HEK293 (cell line): ENCODE results near the gene EDARADD.
A peak's percentile ranks its signal among the peaks of the same experiment; 100 is the strongest.
"Not testable (repeated sequence)": the region's sequence is repeated elsewhere in the genome, so short reads cannot be mapped to it uniquely, and the experiment has no call there.

ENCODE experiments used
- CTCF ChIA-PET: fragments of 350-600 bp; formaldehyde crosslinking; extraction: SDS; loops from one replicate; lab custom pipeline; 2021; ENCODE audit warnings: antibody characterized with exemption; lab: Yijun Ruan, JAX
- POLR2A ChIA-PET: fragments of 300-600 bp; formaldehyde crosslinking; extraction: SDS; loops from one replicate; lab custom pipeline; 2020; ENCODE audit warnings: antibody characterized with exemption, inconsistent platforms; lab: Yijun Ruan, JAX
- H3K27ac ChIP-seq: fragments of 200-500 bp; sonication (Bioruptor generic); 2 replicates; pipeline ENCODE4 v1.5.1; 2014; ENCODE audit warnings: low read depth, low read length, control low read depth, inconsistent platforms; ENCODE audit errors: extremely low read depth
- H3K36me3 ChIP-seq, 2 experiments: fragments of 200-500 bp in 1 of 2; sonication (Bioruptor generic) in 1 of 2; 1 replicate in 1 of 2; 2 replicates in 1 of 2; pipeline ENCODE4 v1.5.1; 2014 to 2017; ENCODE audit warnings: inconsistent platforms in 2 of 2, low read length in 2 of 2; ENCODE audit not compliant: control insufficient read depth in 2 of 2, insufficient read depth in 1 of 2
- H3K4me1 ChIP-seq: fragments of 200-500 bp; sonication (Bioruptor generic); 2 replicates; pipeline ENCODE4 v1.5.1; 2014; ENCODE audit warnings: mild to moderate bottlenecking, low read length, inconsistent platforms; ENCODE audit not compliant: control insufficient read depth, insufficient read depth
- H3K4me3 ChIP-seq: 2 replicates; pipeline ENCODE4 v1.5.1; 2011; ENCODE audit warnings: low read depth, mild to moderate bottlenecking, control low read depth, low read length, moderate library complexity
- H3K9me3 ChIP-seq: fragments of 200-500 bp; sonication (Bioruptor generic); 2 replicates; pipeline ENCODE4 v1.5.1; 2014; ENCODE audit warnings: low read depth, low read length, inconsistent platforms; ENCODE audit not compliant: control insufficient read depth, insufficient read depth
- ATF2 ChIP-seq: fragments of 450-650 bp; formaldehyde crosslinking; IDR thresholded peaks from 2 replicates; pipeline ENCODE4 v1.5.1; 2016; ENCODE audit warnings: missing biosample characterization, missing genetic modification characterization, low read depth
- ELK4 ChIP-seq: IDR thresholded peaks from 2 replicates; pipeline ENCODE4 v1.6.1; 2011; ENCODE audit warnings: mild to moderate bottlenecking, low read depth, low read length, borderline replicate concordance
- FEZF1 ChIP-seq: fragments of 450-650 bp; formaldehyde crosslinking; IDR thresholded peaks from 2 replicates; pipeline ENCODE4 v1.5.1; 2016; ENCODE audit warnings: missing biosample characterization, missing genetic modification characterization
- GLIS1 ChIP-seq: fragments of 450-650 bp; formaldehyde crosslinking; IDR thresholded peaks from 2 replicates; pipeline ENCODE4 v1.5.1; 2016; ENCODE audit warnings: missing biosample characterization, missing genetic modification characterization
- HOXC10 ChIP-seq: sonication (generic); formaldehyde crosslinking; IDR thresholded peaks from 2 replicates; pipeline ENCODE4 v1.8.1; 2023; ENCODE audit warnings: mild to moderate bottlenecking, missing genetic modification reagents
- PRDM10 ChIP-seq: fragments of 450-650 bp; formaldehyde crosslinking; IDR thresholded peaks from 2 replicates; pipeline ENCODE4 v1.5.1; 2016; ENCODE audit warnings: missing biosample characterization, missing genetic modification characterization
- TRIM28 ChIP-seq: IDR thresholded peaks from 2 replicates; pipeline ENCODE4 v1.6.1; 2011; ENCODE audit warnings: low read length, control low read depth, borderline replicate concordance
- ZBTB17 ChIP-seq: fragments of 450-650 bp; formaldehyde crosslinking; IDR thresholded peaks from 2 replicates; pipeline ENCODE4 v1.5.1; 2016; ENCODE audit warnings: missing biosample characterization, missing genetic modification characterization
- ZBTB48 ChIP-seq: fragments of 450-650 bp; formaldehyde crosslinking; IDR thresholded peaks from 2 replicates; pipeline ENCODE4 v1.5.1; 2016; ENCODE audit warnings: missing biosample characterization, missing genetic modification characterization
- ZNF112 ChIP-seq: fragments of 450-650 bp; formaldehyde crosslinking; IDR thresholded peaks from 2 replicates; pipeline ENCODE4 v1.5.0; 2017; ENCODE audit warnings: missing biosample characterization, missing genetic modification characterization
- ZNF155 ChIP-seq: fragments of 450-650 bp; formaldehyde crosslinking; IDR thresholded peaks from 2 replicates; pipeline ENCODE4 v1.5.1; 2016; ENCODE audit warnings: missing biosample characterization, missing genetic modification characterization
- ZNF174 ChIP-seq: fragments of 450-650 bp; formaldehyde crosslinking; IDR thresholded peaks from 2 replicates; pipeline ENCODE4 v1.5.0; 2017; ENCODE audit warnings: missing biosample characterization, mild to moderate bottlenecking, missing genetic modification characterization
- ZNF202 ChIP-seq: fragments of 450-650 bp; formaldehyde crosslinking; IDR thresholded peaks from 2 replicates; pipeline ENCODE4 v1.5.1; 2016; ENCODE audit warnings: missing biosample characterization, missing genetic modification characterization, borderline replicate concordance
- ZNF214 ChIP-seq: fragments of 450-650 bp; formaldehyde crosslinking; IDR thresholded peaks from 2 replicates; pipeline ENCODE4 v1.5.1; 2017; ENCODE audit warnings: missing biosample characterization, mild to moderate bottlenecking, missing genetic modification characterization, borderline replicate concordance
- ZNF239 ChIP-seq: fragments of 450-650 bp; formaldehyde crosslinking; IDR thresholded peaks from 2 replicates; pipeline ENCODE4 v1.5.1; 2016; ENCODE audit warnings: missing biosample characterization, missing genetic modification characterization
- ZNF324 ChIP-seq: fragments of 450-650 bp; formaldehyde crosslinking; IDR thresholded peaks from 2 replicates; pipeline ENCODE4 v1.5.1; 2016; ENCODE audit warnings: missing biosample characterization, missing genetic modification characterization
- ZNF335 ChIP-seq: fragments of 450-650 bp; formaldehyde crosslinking; conservative IDR thresholded peaks from 2 replicates; pipeline ENCODE4 v1.5.1; 2016; ENCODE audit warnings: missing biosample characterization, missing genetic modification characterization
- ZNF362 ChIP-seq: fragments of 450-650 bp; formaldehyde crosslinking; IDR thresholded peaks from 2 replicates; pipeline ENCODE4 v1.5.1; 2016; ENCODE audit warnings: missing biosample characterization, missing genetic modification characterization
- ZNF37A ChIP-seq: fragments of 450-650 bp; IDR thresholded peaks from 2 replicates; pipeline ENCODE4 v1.5.1; 2018; ENCODE audit warnings: missing biosample characterization, missing genetic modification characterization
- ZNF449 ChIP-seq: fragments of 450-650 bp; formaldehyde crosslinking; IDR thresholded peaks from 2 replicates; pipeline ENCODE4 v1.5.1; 2017; ENCODE audit warnings: missing biosample characterization, mild to moderate bottlenecking, missing genetic modification characterization, moderate library complexity
- ZNF544 ChIP-seq: fragments of 450-650 bp; formaldehyde crosslinking; IDR thresholded peaks from 2 replicates; pipeline ENCODE4 v1.5.0; 2017; ENCODE audit warnings: missing biosample characterization, missing genetic modification characterization
- ZNF571 ChIP-seq: fragments of 450-650 bp; formaldehyde crosslinking; IDR thresholded peaks from 2 replicates; pipeline ENCODE4 v1.5.0; 2017; ENCODE audit warnings: missing biosample characterization, missing genetic modification characterization

EDARADD gene

GRCh38 chr1:236502972-236503639, 109.0 kb downstream of the EDARADD start (continued):
- no peak for TF ChIP-seq ZNF324 (tag by site-specific recombination)
- TF ChIP-seq ZBTB48 = no peak
- peak; percentile 36; the same call in 1 of the 2 replicates for TF ChIP-seq TRIM28
- TF ChIP-seq ZNF112 (tag by site-specific recombination) = no peak
- TF ChIP-seq ZBTB17 = no peak; the same call in 1 of the 2 replicates
- no peak for TF ChIP-seq FEZF1
- 0 out of 2 replicates have a peak, but pooled peaks have one; percentile 33 for TF ChIP-seq PRDM10
- TF ChIP-seq ZNF214 = no peak
- TF ChIP-seq ZNF571 (tag by site-specific recombination) = no peak
- TF ChIP-seq ATF2 (tag by site-specific recombination) = no peak
- TF ChIP-seq GLIS1 (tag by site-specific recombination) = peak; percentile 70
- no peak for TF ChIP-seq ZNF335 (tag by site-specific recombination)
- TF ChIP-seq ZNF362 = peak; percentile 88
- no peak for TF ChIP-seq ZNF37A
- TF ChIP-seq ZNF202 (tag by site-specific recombination) = no peak
- TF ChIP-seq ZNF449 (tag by site-specific recombination) = no peak
- TF ChIP-seq ELK4 = no peak
- no peak for TF ChIP-seq ZNF155 (tag by site-specific recombination)
- TF ChIP-seq HOXC10 (CRISPR knock-in tag) = no peak
- no peak for TF ChIP-seq ZNF544 (tag by site-specific recombination)
- TF ChIP-seq ZNF239 (tag by site-specific recombination) = no peak
- TF ChIP-seq ZNF174 (tag by site-specific recombination) = no peak

- H3K27ac ChIP-seq, H3K9me3 ChIP-seq, H3K4me3 ChIP-seq, POLR2A ChIA-PET, H3K36me3 ChIP-seq: not testable (repeated sequence)
- CTCF ChIA-PET = interaction anchor here (0.8 kb wide), 1 partner anchor 53 kb away, joined by 3 read pairs; no protein-coding TSS in a partner anchor
- H3K4me1 ChIP-seq = peaks cover 16% of the 10 kb centered on the region
Measured at GRCh38 chr1:236504338-236504737, 110.3 kb downstream of the EDARADD start.
